Gastroesophageal sphincter (tissue), 4 donors: ENCODE results near the gene ZFYVE26. TPM values are rescaled to one million over a fixed set of nuclear protein-coding genes. Genes with fewer than 3 reads are reported as not detected.

Experiments
- ATAC-seq: fragments of 150-250 bp; one replicate; pipeline ENCODE4 v1.9.1; 2016; ENCODE audit warnings: mild to moderate bottlenecking, moderate library complexity
- H3K27ac ChIP-seq, 4 donors: fragments of 200-600 bp; sonication (generic) in 3 of 4; 1 replicate in 3 of 4; 2 replicates in 1 of 4; pipeline ENCODE4 v1.5.1; 2016 to 2019
- H3K27me3 ChIP-seq: fragments of 200-600 bp; sonication (generic); one replicate; pipeline ENCODE4 v1.5.1; 2019
- H3K36me3 ChIP-seq, 2 donors: fragments of 200-600 bp; sonication (generic); one replicate each; pipeline ENCODE4 v1.5.1; 2019; ENCODE audit warnings: control low read depth in 1 of 2
- H3K4me1 ChIP-seq, 3 donors: fragments of 200-600 bp; sonication (generic); 1 replicate in 2 of 3; 2 replicates in 1 of 3; pipeline ENCODE4 v1.5.1; 2016 to 2019; ENCODE audit warnings: control low read depth in 2 of 3
- H3K4me3 ChIP-seq, 2 donors: fragments of 200-600 bp; sonication (generic); one replicate each; pipeline ENCODE4 v1.5.1; 2019; ENCODE audit warnings: mild to moderate bottlenecking in 1 of 2, moderate library complexity in 1 of 2
- H3K9me3 ChIP-seq, 3 donors: fragments of 200-600 bp; sonication (generic); one replicate each; pipeline ENCODE4 v1.5.1; 2017 to 2019; ENCODE audit warnings: control low read depth in 2 of 3
- CTCF ChIP-seq, 4 experiments: fragments of 200-600 bp in 2 of 4; fragments of 450-650 bp in 2 of 4; sonication (generic) in 1 of 4; IDR thresholded peaks; one replicate each; pipeline ENCODE4 v1.5.1; 2017 to 2019; ENCODE audit warnings: antibody characterized with exemption in 4 of 4, mild to moderate bottlenecking in 2 of 4, moderate library complexity in 2 of 4
- EP300 ChIP-seq: sonication (generic); formaldehyde crosslinking; IDR thresholded peaks from one replicate; pipeline ENCODE4 v1.6.1; 2017; ENCODE audit warnings: antibody characterized with exemption, mild to moderate bottlenecking
- POLR2A ChIP-seq, 2 donors: fragments of 450-650 bp; IDR thresholded peaks; one replicate each; pipeline ENCODE4 v1.6.1; 2017; ENCODE audit warnings: antibody characterized with exemption in 2 of 2, mild to moderate bottlenecking in 2 of 2, moderate library complexity in 1 of 2
- POLR2AphosphoS5 ChIP-seq: sonication (generic); formaldehyde crosslinking; IDR thresholded peaks from one replicate; pipeline ENCODE4 v1.6.1; 2017; ENCODE audit warnings: antibody characterized with exemption
- WGBS, 2 donors: methylation state at CpG; one replicate each; pipeline ENCODE4 v1.1.5; 2018; ENCODE audit warnings: low coverage in 1 of 2; 5-methylcytosine and 5-hydroxymethylcytosine counted together
- total RNA-seq, 4 donors: library from RNA; depleted of rRNA; stranded (reverse); fragments of >200 nt; gene quantifications; one replicate each; pipeline ENCODE4 v1.1.0, GENCODE V29; 2016

The ZFYVE26 gene
- total RNA-seq, 4 donors from 2014 or later = 19.3 to 30.7 (median 23.1) TPM

- TF ChIP-seq POLR2A (IDR thresholded peaks at IDR 0.05) = no peak
- TF ChIP-seq EP300 = no peak
- TF ChIP-seq POLR2AphosphoS5 = no peak
- no peak for TF ChIP-seq CTCF (IDR thresholded peaks at IDR 0.05)
- no peak for ATAC-seq
- Histone ChIP-seq H3K4me3 (no peak overlapping the region), H3K27ac (no peak overlapping the region), H3K4me1 (no peaks in the 10 kb centered on the region), H3K9me3 (no peaks in the 10 kb centered on the region), H3K27me3 (no peaks in the 10 kb centered on the region), H3K36me3 (no peaks in the 10 kb centered on the region)
- 100% methylated on average over 2 of the region's 17 CpGs; no CpG with 5 or more reads in 1 of the 2 donors for WGBS, 2 donors
Measured at GRCh38 chr14:67846029-67846610, 29.7 kb upstream of the ZFYVE26 start.

GRCh38 chr14:67837011-67837624, 20.7 kb upstream of the ZFYVE26 start:
- H3K27me3 ChIP-seq = no peaks in the 10 kb centered on the region
- no peaks in the 10 kb centered on the region for H3K9me3 ChIP-seq
- ATAC-seq = no peak
- TF ChIP-seq POLR2A (IDR thresholded peaks at IDR 0.05) = no peak
- TF ChIP-seq CTCF (IDR thresholded peaks at IDR 0.05) = peak; percentile 31 to 74 (median 63)
- 18 to 19% methylated on average over 2 of the region's 2 CpGs for WGBS, 2 donors
- H3K36me3 ChIP-seq = no peaks in the 10 kb centered on the region
- no peak overlapping the region for H3K27ac ChIP-seq
- H3K4me1 ChIP-seq = peaks cover 0 to 4% (median 0%) of the 10 kb centered on the region in 3 donors
- H3K4me3 ChIP-seq = no peak overlapping the region

- H3K27me3 ChIP-seq = no peaks in the 10 kb centered on the region
Measured at GRCh38 chr14:67835596-67835995, 19.2 kb upstream of the ZFYVE26 start.

GRCh38 chr14:67833403-67833802, 17.0 kb upstream of the ZFYVE26 start:
- no peak for TF ChIP-seq POLR2AphosphoS5
- TF ChIP-seq CTCF (IDR thresholded peaks at IDR 0.05) = no peak
- TF ChIP-seq EP300 = no peak
- Histone ChIP-seq H3K4me1 (peaks cover 0 to 4% (median 0%) of the 10 kb centered on the region in 3 donors), H3K36me3 (no peaks in the 10 kb centered on the region), H3K27me3 (no peaks in the 10 kb centered on the region), H3K9me3 (no peaks in the 10 kb centered on the region), H3K27ac (no peak overlapping the region), H3K4me3 (no peak overlapping the region)
- ATAC-seq = no peak
- 92 to 100% methylated on average over 1 of the region's 1 CpG for WGBS, 2 donors

More at GRCh38 chr14:67835596-67835995, 19.2 kb upstream of the ZFYVE26 start:
- Histone ChIP-seq H3K4me3 (no peak overlapping the region), H3K9me3 (no peaks in the 10 kb centered on the region), H3K27ac (no peak overlapping the region), H3K36me3 (no peaks in the 10 kb centered on the region), H3K4me1 (peaks cover 0 to 4% (median 0%) of the 10 kb centered on the region in 3 donors)
- TF ChIP-seq POLR2AphosphoS5 (no peak), EP300 (no peak), CTCF (IDR thresholded peaks at IDR 0.05) (no peak)
- no peak for ATAC-seq

GRCh38 chr14:67831113-67831512, 14.7 kb upstream of the ZFYVE26 start:
- Histone ChIP-seq H3K36me3 (peaks cover 0 to 13% of the 10 kb centered on the region in 2 donors), H3K4me1 (no peaks in the 10 kb centered on the region), H3K27ac (no peak overlapping the region), H3K9me3 (no peaks in the 10 kb centered on the region), H3K27me3 (no peaks in the 10 kb centered on the region), H3K4me3 (no peak overlapping the region)
- WGBS, 2 donors = 60 to 85% methylated on average over 4 to 8 of the region's 8 CpGs
- no peak for ATAC-seq
- TF ChIP-seq POLR2AphosphoS5 = no peak
- TF ChIP-seq CTCF (IDR thresholded peaks at IDR 0.05) = no peak
- TF ChIP-seq POLR2A (IDR thresholded peaks at IDR 0.05) = no peak
- no peak for TF ChIP-seq EP300
